ENCODE data around the gene ADAR. TPM values are rescaled to one million over a fixed set of nuclear protein-coding genes. Genes with fewer than 3 reads are reported as not detected.

ADAR gene
- total RNA-seq, 1 experiment from 2014 or later: 221 TPM

- H3K27me3 Mint-ChIP-seq (ENCODE audit: low read depth): no peaks in the 10 kb centered on the region
- CTCF ChIA-PET: interaction anchor here (1.7 kb wide), 1 partner anchor 120 kb away, joined by 5 read pairs; no protein-coding TSS in a partner anchor
- no peak for TF ChIP-seq RELA (CRISPR knock-in tag; IDR thresholded peaks at IDR 0.05; ENCODE audit: borderline replicate concordance)
- TF ChIP-seq ARID4B (CRISPR knock-in tag; IDR thresholded peaks at IDR 0.05; ENCODE audit: borderline replicate concordance): no peak
- no peak for TF ChIP-seq CREM (CRISPR knock-in tag; IDR thresholded peaks at IDR 0.05)
- no peak for TF ChIP-seq ATF6 (CRISPR knock-in tag; IDR thresholded peaks at IDR 0.05)
- no peak for TF ChIP-seq GRHL2 (CRISPR knock-in tag; IDR thresholded peaks at IDR 0.05; ENCODE audit: insufficient replicate concordance, severe bottlenecking)
- TF ChIP-seq FOXK1 (CRISPR knock-in tag; IDR thresholded peaks at IDR 0.05): no peak
- no peak for TF ChIP-seq ZNF416 (CRISPR knock-in tag; IDR thresholded peaks at IDR 0.05)
- no peak for TF ChIP-seq E2F1 (CRISPR knock-in tag; IDR thresholded peaks at IDR 0.05)
- no peak for TF ChIP-seq ETV6 (CRISPR knock-in tag; IDR thresholded peaks at IDR 0.05)
- no peak for TF ChIP-seq EMX1 (CRISPR knock-in tag; IDR thresholded peaks at IDR 0.05)
- no peak for TF ChIP-seq RORB (CRISPR knock-in tag; IDR thresholded peaks at IDR 0.05)
- no peak for TF ChIP-seq FOXJ3 (CRISPR knock-in tag; IDR thresholded peaks at IDR 0.05; ENCODE audit: borderline replicate concordance)
- TF ChIP-seq AR (CRISPR knock-in tag; IDR thresholded peaks at IDR 0.05): no peak
- no peak for TF ChIP-seq ERG (CRISPR knock-in tag; IDR thresholded peaks at IDR 0.05)
- TF ChIP-seq ZBTB43 (CRISPR knock-in tag; IDR thresholded peaks at IDR 0.05): no peak
- TF ChIP-seq MXD4 (CRISPR knock-in tag; IDR thresholded peaks at IDR 0.05; ENCODE audit: borderline replicate concordance): no peak
- TF ChIP-seq KAT7 (CRISPR knock-in tag; IDR thresholded peaks at IDR 0.05; ENCODE audit: borderline replicate concordance): no peak
- TF ChIP-seq PRRX2 (CRISPR knock-in tag; IDR thresholded peaks at IDR 0.05): no peak
- POLR2A ChIA-PET: no interaction called here
- DNase-seq (ENCODE audit: low spot score) (no peak), ATAC-seq (no peak)
- H3K4me3 Mint-ChIP-seq: no peak overlapping the region
- no peaks in the 10 kb centered on the region for H3K9me3 Mint-ChIP-seq
- H3K36me3 Mint-ChIP-seq: peaks cover 60% of the 10 kb centered on the region
- peak overlapping the region; percentile 79 for H3K27ac Mint-ChIP-seq
- peaks cover 14% of the 10 kb centered on the region for H3K4me1 Mint-ChIP-seq
Observed at GRCh38 chr1:154599658-154600057, 8.3 kb downstream of the ADAR start.

All from WTC11 (cell line).